22Rv1 (cell line): ENCODE results near the gene COQ8A.

ENCODE experiments used
- ZFX ChIP-seq: fragments of 450-650 bp; IDR thresholded peaks from 2 replicates; pipeline ENCODE4 v1.6.1; 2017; ENCODE audit warnings: antibody characterized with exemption, borderline replicate concordance
- TF ChIP-seq, protein P1 (sequence below): fragments of 450-650 bp; IDR thresholded peaks from 2 replicates; pipeline ENCODE4 v1.5.1; 2017; ENCODE audit warnings: mild to moderate bottlenecking

DNA sequence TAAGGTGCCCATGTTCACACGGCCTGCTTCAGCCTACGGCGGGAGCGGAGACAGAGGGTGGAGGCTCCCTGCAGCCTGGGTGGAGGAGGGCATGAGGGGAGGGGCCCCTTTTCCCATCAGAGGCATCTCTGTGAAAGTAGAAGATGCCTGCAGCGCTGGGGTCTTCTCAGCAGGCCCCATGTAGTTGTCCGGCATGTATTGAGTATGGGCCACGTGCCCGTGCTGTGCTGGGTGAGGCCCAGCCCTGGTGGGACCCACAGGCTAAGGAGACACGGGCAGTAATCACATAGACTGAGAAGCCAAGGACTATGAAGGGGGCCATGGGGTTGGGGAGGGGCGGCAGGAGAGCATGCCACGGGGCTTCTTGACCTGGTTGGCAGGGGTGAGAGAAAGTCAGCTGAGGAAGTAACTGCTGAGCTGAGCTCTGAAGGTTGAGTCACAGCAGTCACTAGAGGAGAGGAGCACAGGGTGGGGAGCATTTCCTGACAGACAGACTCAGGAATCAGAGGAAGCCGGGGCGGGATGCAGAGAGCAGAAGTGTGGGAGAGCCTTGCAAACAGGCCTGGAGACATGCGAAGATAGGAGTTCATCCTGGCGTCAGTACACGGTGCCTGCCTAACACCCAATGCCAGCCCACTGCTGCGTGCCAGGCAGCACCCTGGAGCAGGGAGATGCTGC lies 48.1 kb upstream of the COQ8A start:
- TF ChIP-seq, protein P1, sequence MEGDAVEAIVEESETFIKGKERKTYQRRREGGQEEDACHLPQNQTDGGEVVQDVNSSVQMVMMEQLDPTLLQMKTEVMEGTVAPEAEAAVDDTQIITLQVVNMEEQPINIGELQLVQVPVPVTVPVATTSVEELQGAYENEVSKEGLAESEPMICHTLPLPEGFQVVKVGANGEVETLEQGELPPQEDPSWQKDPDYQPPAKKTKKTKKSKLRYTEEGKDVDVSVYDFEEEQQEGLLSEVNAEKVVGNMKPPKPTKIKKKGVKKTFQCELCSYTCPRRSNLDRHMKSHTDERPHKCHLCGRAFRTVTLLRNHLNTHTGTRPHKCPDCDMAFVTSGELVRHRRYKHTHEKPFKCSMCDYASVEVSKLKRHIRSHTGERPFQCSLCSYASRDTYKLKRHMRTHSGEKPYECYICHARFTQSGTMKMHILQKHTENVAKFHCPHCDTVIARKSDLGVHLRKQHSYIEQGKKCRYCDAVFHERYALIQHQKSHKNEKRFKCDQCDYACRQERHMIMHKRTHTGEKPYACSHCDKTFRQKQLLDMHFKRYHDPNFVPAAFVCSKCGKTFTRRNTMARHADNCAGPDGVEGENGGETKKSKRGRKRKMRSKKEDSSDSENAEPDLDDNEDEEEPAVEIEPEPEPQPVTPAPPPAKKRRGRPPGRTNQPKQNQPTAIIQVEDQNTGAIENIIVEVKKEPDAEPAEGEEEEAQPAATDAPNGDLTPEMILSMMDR: no peak
- no peak for TF ChIP-seq ZFX
